HG03196 (cell line): ENCODE results near the gene RASAL3.

Source experiments
- ATAC-seq: cut with Tn5 transposase; IDR thresholded peaks from one replicate; pipeline ENCODE4 v1.9.1; 2021; ENCODE audit not compliant: unreplicated experiment

RASAL3 gene

DNA sequence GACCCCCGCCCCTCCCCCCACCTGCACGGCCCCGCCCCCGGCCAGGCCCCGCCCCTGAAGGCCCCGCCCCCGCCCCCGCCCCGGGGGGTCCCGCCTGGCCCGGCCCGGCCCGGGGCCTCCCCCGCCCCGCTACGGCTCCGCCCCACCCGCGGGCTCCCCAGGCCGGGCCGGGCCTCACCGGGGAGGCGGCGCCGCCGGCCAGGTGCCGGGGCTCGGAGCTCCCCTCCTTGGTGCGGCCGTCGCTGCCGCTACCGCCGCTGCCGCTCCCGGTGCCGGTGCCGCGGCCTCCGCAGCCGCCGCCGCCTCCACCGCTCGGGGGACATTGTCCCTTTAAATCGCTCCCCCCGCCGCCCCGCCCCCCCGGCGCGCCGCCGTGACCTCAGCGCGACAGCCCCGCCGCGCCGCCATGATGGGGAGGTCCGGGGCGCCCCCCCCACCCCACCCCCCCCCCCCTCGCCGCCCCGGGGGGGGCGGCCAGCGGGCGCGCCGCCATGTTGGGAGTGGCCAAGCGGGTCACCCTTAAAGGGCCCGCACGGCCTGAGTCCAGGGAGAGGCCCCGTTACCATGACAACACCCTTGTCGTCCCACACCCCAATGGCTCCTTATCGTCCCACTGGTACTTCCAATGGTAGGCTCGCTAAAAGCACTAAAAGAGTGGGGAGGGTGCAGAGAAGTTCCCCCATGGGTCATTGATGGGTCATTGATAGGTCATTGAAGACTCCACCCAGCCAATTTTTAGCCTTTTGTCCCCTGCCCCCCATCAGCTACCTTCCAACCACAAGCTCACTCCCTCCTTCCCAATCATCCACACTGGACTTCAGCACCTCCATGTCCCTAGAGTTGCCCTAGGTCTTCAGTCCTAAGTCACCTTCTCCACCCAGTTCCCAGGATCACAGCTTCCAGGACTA is 14.5 kb downstream of the RASAL3 start, which contains the start of gene WIZ:
Gene WIZ (minus strand): TSS at position 337 of the 908 bp plus-strand sequence. CDS start 1,649 bp downstream, outside the sequence.
- ATAC-seq, result no peak

DNA sequence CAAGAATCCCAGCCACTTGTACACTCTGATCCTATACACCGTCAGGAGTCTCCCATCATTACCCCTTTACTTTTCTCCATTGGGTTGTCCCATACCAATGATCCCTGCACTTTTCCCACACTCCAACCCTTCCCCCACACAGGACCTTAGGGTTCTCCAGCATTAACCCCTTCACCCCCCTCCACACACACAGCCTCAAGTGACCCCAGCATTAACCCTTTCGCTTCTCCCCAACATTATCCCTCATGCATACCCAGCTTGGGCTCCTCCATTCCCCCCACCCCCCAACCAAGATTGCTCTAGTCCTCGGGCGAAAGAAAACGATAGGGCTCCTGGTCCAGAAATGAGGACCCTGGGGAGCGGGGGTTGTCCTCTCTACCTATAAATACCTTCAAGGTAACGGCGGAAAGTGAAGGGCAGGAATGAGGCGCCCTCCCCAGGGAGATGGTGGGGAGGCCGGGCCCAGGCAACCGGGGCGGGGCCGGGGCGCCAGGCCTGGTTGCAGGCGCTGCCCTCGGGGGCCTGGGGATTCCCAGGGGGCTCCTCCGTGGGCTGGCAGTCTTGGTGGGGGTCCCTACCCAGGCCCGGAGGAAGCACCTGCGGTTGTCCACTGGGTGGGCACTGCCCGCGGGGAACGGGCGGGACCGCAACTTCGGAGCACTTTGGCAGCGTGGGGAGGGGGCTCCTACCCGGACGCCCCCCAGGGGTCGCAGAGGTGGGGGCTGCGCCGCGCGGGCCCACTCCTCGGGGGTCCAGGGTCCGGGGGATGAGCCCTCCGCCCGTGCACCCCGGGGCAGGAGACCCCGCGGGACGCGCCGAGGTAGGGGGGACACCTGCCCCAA is 15.3 kb downstream of the RASAL3 start:
- no peak for ATAC-seq

DNA sequence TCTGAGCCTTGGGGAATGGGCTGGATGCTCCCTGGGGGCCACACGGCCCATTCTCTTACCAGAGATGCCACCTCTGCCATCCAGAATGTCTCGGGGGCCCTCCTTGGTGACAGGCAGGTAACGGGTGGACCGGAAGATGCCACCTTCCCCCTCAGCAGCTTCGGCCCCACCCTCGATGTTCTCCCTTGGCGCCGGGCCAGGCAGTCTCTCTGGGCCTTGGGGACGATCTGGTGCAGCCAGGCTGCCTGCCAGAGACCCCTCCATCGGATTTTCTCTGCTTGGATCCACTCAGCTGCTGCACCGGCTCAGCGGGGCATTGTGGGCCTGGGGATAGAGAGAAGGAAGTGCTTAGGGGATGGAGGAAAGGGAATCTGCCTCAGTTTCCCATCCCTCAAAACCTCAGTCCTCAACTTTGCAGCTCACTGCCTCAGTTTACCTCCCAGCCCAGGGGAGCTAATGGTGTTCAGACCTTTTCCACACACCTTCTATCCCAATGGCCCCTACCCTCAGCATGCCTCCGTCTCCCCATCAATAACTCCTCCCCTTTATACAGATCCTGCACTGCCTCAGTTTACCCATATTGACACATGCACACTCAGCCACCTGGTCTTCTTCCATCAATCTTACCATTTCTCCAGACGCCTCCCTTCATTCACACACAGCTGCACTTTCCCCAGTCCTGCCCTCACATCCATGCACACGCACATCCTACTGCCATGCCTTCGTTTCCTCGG is 16.1 kb downstream of the RASAL3 start:
- no peak for ATAC-seq

DNA sequence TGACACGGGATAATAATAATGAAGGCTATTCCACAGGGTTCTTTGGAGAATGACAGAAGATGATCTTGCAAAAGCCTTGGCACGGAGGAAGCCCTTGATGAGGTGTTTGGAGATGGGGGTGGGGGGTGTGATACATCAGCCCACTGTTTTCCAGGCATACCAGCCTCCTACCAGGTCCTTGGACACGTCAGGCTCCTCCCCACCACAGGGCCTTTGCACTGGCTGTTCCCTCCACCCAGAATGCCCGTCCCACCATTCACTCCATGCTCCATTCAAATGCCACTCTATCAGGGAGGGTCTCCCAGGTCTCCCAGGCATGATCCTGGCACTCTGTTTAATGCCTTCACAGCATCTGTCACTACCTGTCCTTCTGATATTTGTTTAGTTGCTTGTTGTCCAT is 17.3 kb downstream of the RASAL3 start:
- no peak for ATAC-seq

DNA sequence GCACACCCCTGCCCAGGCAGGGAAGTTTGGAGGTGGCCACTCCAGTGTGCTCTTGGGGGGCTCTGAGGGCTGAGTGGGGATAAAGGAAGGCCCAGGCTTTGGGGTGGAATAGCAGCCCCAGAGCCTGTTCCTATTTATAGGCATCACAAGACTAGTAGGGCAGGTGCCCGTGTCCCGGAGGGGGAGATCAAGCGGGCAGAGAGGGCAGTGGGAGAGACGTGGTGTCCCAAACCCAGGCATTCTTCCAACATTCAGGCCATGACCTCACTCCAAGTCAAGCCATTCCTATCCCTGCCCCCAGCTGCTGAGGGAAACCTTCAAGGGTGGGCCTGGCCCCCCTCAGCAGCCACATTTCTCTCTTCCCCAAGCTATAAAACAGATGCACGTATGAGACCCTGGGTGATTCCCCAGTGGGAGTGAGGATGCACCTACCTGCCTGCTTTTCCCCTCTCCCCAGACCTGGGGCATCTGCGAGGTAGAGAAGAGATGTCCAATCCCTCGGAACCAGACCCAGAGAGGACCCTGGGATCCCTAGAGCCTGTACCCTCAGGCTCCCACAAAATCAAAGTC is 18.5 kb downstream of the RASAL3 start:
- ATAC-seq, result no peak

DNA sequence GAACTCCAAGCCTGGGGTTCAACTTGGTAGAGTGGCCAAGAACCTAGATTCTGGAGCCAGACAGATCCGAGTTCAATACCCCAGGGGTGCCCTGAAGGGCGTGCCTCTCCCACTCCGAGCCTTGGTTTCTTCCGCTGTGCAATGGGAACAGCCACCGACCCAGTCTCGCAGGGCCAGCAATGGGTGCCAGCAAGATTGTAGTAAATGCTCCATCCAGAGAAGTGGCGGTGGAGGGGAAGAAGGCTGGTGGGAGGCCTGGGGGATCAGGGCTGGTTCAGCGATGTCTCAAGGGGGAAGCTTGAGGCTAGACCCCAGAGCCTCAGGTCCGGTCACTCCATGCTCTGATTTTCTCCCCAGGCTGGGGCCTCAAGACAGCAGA is 19.1 kb downstream of the RASAL3 start:
- ATAC-seq, result no peak

DNA sequence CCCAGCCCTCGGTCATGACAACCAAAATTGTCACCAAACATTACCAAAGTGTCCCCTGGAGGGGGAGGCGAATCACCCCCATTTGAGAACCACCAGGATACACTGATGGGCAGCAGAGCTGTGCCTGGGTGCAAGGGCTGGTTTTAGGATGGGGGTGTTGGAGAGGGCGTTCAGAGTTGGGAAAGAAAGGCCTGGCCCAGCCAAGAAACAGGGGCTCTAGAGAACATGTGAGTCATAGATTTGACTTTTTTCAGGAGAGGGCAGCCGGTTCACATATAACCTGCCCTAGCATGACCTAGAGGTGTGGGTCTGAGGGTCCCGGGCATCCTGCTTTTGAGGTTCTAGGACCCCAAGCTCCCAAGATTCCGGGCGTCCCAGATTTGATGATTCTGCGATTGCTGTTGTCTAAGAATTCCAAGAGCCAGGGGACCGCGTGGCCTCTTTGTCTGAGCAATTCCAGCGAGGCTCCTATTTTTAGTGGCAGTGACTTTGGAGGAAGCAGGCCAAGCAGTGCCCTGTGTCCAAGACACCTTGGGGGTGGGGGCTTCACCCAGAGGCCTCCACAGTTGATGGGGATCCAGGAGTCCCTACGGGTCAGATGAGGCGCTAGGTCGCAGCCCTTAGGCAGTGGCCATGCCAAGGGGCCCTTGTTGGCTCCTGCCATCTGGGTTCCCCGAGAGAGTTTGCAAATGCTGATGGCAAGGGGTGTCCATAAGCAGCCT is 19.7 kb downstream of the RASAL3 start:
- ATAC-seq, result no peak

DNA sequence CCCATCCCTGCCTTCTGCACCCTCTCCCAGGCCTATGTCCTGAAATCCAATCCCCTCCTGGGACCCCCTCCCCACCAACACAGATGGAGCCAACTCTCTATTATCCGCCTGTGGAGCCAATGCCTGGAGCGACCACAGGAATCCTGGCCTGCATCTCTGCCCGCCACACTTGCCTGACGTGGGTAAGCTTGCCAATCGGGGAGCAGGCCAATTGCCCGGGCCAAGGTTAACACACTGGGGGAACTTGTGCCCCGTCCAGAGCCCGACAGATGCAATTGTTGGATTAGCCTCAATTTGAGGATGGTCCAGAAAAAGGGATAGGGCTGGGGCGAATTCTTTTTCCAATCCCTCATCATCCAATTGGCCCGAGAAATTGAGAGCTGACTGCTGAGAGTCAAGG is 20.5 kb downstream of the RASAL3 start:
- no peak for ATAC-seq

DNA sequence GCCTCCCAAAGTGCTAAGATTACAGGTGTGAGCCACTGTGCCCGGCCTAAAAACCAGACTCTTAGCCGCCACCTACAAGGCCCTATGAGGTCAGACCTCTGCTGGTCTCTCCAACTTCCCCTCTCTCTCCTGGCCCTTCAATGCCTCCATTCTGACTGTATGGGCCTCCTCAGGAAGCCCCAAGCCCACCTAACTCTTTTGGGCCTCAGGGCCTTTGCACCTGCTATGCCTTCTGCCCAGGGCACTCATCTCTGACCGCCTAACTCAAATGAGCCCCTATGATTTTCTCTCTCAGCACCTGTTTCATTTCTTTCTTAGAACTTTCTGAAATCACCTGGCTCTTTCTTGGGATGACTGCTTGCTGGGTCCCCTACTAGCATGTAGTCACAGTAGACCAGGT is 21.0 kb downstream of the RASAL3 start:
- ATAC-seq, result no peak

DNA sequence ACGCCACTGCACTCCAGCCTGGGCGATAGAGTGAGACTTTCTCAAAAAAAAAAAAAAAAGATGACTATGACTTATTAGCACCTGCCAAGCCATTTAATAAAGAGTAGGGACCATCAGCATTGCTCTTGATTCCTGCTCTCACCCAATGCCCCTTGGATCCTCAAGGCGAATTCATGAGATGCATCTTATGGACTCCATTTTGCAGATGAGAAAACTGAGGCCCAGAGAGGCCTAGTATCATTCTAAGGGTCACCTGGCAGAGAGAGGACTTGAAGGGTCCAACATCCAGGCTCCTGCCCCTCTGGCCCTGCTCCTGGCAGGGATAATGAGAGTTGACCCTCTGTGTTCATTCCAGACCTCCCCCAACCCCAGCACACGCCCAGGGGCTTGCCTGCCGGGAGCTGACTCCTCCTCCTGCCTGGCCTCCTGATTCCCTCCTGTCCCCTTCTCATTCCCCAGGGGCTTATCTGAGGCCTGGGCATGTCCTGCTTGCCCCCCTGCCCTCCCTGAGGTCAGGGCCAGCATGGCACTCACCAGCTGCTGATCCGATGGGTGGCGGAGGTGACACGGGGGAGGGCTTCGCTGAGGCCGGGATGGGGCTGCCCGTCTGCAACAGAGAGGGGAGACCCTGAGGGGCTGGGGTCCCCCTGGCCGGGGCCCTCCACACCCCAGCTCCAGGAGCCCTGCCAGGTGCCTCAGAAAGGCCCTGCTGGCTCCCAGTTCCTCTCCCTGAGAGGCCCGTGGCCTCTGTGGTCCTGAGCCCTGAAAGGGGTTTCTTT is 22.0 kb downstream of the RASAL3 start:
- ATAC-seq, result no peak

DNA sequence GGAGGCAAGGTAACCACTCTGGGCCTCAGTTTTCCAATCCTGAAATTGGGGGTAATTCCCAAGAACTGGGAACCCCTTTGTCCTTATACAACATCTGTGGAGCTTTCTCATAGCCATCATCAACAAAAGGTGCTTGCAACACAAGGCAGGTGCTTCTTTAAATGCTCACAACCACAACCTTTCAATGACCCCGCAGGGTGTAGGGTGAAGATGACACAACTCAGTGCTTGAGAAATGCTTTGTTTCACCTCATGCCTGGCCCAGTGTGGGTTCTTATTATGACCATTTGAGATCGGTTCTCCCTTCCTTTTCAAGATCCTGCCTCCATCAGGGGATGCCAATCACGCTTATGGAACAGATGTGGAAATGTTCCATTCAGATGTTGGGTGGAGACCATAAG is 23.0 kb downstream of the RASAL3 start:
- ATAC-seq, result no peak

DNA sequence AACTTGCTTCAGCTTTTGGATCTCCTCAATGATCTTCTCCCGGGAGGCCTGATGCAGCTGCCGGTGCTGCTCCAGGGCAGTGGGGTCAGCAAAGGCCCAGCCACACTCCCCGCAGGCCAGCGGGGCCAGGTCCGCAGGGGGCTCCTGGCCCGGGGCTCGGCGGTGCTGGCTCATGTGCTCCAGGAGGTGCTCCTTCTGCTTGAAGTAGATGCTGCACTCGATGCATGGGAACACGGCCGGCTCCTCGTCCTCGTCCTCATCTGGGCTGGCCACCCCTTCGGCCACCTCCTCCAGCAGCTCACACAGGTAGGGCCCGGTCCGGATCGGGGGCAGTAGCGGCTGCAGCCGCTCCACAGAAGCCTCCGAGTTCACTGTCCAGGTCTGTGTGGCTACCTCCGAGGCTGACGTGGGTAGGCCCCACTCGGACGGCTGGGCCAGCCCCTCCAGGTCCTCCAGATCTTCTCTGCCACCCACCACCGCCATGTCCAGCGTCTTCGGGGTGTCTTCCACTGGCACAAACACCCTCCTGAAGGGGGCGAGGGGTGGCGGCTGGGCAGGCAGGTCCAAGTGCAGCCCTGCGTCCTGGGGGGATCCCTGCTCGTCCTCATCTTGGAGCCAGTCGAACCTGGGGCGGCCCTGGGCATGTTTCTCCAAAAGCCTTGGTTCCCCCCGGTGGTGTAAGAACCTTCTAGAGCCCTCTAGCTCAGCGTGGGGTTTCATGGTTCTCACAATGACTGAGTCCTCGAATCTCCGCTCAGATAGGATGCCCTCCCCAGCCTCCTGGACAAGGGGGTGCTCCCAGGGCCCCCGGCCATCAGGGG is 24.3 kb downstream of the RASAL3 start:
- ATAC-seq, result no peak

DNA sequence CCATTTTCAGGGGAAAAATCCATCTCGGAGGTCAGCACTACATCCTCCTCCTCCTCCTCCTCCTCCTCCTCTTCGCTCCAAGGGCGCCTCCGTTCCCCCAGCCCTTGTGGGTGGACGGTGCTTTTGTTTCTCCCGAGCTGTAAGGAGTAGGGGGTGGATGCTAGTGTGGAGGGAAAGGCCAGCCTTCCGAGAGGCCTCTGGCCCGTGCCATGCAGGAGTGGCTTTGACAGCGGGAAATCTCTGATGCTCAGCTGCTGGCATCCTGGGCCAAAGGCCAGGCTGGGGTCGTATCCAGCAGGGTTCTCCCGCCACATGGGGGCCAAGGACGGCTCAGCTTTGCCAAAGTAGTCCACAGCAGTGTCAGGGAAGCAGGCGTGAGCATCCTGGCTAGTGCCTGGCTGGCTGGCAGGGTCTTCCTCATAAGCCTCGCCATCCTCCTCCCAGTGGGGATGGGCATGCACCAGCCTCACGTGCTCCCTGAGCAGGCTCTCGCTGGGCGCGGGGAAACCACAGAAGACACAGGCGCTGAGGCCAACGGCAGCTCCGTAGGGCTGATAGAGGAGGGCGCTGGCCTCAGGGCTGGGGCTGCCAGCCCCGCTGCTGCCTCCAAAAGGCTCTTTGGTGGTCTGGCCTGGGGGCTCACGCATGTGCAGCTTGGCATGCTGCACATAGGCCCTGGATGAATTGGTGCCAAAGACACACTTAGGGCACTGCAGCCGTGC is 25.1 kb downstream of the RASAL3 start:
- no peak for ATAC-seq

DNA sequence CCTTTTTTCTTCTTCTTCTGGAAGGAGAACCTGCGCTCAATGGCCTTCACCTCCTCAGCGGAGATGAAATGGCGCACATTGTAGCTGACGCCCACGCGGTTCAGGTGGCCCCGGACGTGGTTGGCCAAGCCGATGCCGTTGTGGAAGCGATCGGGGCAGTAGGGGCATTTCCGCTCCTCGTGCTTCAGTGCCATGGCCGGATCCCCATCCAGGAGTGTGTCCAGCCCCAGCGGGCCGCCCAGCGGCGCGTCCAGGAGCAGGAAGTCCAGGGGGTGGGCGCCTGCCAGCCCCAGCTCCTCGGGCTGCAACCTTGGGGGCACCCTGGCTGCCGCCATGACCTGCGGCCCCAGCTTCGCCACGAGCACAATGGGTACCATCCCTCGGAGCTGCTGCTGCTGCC is 25.8 kb downstream of the RASAL3 start:
- ATAC-seq, result no peak

DNA sequence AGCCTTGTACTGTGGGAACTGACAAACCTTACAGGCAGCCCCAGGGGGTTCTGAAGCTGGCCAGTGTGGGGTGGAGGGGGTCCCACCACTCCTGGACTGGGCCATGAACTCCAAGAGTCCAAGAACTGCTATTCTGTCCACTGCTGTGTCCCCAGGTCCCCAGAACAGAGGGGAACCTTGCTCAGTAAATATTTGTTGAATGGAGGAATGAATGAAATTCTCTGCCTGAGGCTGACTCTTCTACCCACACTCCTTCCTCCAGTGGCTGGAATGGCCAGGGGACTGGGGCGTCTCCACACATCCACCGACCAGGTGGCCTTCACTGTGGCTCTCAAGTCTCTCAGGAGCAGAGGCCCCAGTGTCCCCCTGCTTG is 26.2 kb downstream of the RASAL3 start:
- no peak for ATAC-seq

DNA sequence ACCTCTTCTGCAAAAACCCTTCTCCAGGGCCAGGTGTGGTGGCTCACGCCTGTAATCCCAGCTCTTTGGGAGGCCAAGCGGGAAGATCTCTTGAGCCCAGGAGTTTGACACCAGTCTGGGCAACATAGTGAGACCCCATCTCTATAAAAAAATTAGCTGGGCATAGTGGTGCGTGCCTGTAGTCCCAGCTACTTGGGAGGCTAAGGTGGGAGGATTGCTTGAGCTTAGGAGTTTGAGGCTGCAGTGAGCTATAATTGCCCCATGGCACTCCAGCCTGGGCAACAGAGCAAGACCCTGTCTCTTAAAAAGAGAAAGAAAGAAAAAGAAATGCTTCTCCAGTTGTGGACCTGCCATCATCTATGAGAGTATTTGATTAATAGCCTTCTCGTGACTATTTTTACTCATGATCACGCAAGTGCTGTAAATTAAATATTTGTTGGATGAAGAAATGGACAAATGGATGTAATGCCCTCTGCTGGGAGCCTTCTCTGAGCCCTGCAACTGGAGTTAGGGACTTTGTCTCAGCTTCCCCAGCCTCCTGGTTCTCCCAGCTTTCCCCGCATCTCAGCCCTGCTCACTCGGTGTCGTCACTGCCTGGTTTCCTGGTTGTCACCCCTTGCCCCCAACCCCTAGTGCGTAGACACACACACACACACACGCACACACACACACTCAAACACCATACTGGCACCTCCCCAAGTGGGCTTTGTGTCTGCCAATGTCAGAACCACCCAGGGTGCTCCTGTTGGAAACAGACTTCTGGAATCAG is 26.8 kb downstream of the RASAL3 start:
- no peak for ATAC-seq

DNA sequence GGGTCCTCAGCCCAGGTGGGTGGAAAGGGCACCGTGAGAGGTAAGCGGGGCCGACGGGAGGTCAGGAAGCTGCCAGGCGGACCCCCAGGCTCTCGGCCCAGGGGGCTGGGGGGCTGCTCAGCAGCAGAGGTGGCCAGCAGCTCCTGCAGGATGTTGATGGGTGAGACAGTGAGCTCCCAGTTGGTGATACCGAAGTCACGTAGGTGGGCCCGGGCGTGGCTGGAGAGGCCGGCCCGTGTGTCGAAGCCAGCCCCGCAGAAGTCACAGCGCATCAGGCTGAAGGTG is 27.6 kb downstream of the RASAL3 start:
- no peak for ATAC-seq
